GM19238 (cell line): ENCODE data around the gene SPARC.

Experiments used
- DNase-seq: peaks from one replicate; pipeline ENCODE4 v3.0.0; 2011; ENCODE audit warnings: low spot score; ENCODE audit not compliant: insufficient read length

The SPARC gene

DNA sequence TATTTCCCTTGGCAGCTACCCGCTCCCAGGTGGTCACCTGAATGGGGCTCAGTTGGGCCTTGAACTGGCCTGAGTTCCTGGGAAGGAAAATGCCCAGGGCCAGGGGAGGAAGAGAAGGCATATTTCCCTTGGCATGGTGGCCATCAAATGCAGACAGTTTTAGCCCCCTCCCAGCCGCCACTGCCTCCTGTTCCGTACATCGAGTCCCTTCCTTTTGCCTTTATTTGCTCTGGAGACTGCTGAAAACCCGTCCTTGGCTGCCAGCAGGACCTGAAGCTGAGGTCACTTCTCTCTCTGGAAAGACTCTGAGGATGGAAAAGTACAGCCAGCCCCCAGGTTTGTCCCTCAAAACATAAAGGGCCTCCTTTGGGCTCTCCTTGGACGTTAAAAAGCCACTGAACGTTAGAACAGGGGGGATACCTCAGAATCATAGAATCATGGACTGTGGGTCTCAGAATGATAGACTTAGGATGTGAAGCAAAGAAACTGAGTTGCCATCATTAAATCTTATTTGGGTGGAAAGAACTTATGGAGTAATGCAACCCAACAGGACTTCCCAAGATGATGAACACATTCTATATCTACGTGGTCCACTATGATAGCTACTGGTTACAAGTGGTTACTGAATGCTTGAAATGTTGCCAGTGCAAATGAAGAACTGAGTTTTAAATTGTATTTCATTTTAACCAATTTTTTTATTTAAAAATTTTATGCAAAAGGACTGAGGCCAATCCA lies 7.1 kb downstream of the SPARC start:
- DNase-seq, result no peak

GRCh38 chr5:151678713-151679112 lies 8.0 kb downstream of the SPARC start:
- DNase-seq, result no peak

GRCh38 chr5:151677776-151678545 lies 8.8 kb downstream of the SPARC start:
- DNase-seq, result no peak

GRCh38 chr5:151676719-151677118 lies 10.0 kb downstream of the SPARC start:
- DNase-seq, result no peak

- DNase-seq, result no peak
Measured at GRCh38 chr5:151676314-151676712, 10.4 kb downstream of the SPARC start.

DNA sequence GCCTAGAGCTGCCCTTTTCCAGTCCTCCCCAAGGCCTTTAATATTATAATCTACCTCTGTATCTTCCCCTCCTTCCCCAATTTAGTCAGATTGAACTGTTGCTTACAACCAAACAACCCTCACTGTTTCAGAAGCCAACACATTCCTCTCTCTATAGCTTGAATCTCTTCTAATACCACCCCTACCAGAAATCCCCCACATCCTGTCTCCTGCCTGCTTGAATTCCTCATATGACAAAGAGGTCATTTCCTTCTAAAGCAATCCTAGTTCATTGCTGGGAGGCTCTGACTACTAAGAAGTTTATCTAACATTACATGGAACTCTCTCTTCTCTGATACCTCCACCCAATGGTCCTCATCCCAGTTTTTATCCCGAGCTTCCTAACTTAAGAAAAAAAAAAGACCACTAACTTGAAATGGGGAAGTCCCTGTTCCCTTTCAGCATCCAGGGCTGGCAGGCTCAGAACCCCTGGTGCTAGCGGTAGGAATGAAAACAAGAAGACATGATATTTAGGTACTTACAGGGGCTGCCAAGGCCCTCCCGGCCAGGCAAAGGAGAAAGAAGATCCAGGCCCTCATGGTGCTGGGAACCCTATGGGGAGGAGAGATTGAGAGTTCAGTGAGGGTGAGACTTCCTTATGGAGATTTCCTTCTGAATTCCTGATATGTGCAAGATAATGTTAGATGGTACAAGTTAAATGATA lies 11.0 kb downstream of the SPARC start:
- DNase-seq, result no peak

DNA sequence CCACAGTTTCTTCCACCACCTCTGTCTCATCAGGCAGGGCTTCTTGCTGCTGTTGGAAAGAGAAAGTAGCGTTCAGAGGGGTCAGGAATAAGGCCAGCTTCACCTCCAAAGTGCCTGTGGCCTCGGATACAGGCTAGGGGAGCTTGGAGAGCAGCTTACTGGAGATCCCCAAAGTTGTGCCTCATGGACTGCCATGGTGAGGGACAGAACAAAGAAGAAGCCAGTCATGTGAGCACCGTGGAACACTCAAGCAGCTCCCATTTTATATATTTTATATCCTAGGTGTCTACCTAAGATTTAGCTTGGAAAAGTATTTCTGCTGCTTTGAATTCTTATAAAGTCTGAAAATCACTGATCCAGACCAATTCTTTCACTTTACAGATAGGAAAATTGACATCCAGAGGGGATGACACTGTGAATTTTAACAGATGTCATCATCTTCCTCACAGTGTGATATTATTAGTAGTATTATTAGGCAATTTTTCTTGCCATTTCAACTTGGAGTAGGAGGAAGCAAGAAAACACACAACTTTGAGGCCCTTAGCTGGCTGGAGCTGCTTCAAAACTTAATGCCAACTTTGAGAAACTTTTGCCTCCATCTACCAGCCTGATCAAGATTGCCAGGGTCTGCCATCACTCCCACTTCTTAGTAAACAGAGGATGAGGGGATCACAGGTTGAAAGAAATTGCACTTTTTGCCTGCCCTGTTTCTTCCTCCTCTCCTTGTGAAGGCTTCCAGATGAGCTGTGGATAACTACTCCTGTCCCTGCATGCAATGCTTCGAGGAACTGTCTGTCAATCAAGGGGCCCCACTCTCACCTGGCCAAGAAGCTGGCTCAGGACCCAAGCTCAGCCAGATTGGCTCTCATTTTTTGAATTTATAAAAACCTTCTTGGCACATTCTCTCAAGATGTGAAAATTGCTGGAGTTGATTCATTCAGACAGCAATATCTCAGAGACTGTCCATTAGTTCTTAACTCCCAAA lies 11.8 kb downstream of the SPARC start:
- no peak for DNase-seq

GRCh38 chr5:151673421-151673820 lies 13.3 kb downstream of the SPARC start:
- no peak for DNase-seq

DNA sequence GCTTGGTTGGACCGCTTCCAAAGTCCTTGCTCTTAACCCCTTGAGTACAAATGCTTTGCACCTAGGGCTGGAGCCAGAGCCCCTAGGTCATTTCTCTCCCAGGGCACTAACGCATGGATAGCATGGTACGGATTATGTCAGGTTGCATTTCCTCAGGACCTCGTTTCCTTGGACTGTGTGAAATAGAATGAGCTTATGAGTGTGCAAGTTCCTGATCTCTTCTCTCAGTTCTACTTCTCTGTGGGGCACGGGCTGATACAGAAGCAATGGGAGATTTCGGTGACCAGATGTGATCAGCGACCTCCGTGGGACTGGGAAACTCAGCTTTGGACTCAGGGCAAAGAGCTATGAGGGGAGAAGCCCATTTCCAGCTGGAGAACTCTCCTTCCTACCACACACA lies 14.2 kb downstream of the SPARC start:
- no peak for DNase-seq

GRCh38 chr5:151671950-151672349 lies 14.8 kb downstream of the SPARC start:
- DNase-seq, result no peak

DNA sequence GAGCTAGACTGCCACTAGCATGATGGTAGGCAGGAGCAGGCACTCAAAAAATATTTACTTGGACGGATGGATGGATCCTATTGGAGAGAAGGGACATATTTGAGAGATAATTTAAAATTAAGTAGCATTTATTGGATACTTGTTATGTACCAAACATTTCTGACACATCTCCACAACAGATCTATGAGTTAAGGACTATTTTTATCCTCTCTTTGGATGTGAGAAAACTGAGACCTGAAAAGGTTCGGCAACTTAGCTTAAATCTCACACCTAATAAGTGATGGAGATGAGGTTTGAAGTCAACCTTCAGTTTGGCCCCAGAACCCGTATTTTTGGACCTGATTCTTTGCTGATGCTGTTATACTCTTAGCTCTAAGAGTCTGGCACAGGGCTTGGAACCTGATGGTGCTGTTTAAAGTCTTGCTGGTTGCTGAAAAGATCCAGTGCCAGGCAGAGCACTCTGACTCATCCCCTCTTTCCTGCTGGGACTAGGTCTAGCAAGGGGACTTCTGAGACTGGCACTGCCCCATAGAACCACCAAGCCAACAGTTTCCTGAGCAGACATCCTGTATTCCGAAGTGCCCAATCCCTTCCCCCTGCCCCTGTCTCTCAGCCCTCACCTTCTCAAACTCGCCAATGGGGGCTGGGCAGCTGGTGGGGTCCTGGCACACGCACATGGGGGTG lies 15.6 kb downstream of the SPARC start:
- DNase-seq, result no peak

- no peak for DNase-seq
Measured at GRCh38 chr5:151670083-151670686, 16.5 kb downstream of the SPARC start.

GRCh38 chr5:151667083-151667482 lies 19.6 kb downstream of the SPARC start:
- DNase-seq, result no peak

DNA sequence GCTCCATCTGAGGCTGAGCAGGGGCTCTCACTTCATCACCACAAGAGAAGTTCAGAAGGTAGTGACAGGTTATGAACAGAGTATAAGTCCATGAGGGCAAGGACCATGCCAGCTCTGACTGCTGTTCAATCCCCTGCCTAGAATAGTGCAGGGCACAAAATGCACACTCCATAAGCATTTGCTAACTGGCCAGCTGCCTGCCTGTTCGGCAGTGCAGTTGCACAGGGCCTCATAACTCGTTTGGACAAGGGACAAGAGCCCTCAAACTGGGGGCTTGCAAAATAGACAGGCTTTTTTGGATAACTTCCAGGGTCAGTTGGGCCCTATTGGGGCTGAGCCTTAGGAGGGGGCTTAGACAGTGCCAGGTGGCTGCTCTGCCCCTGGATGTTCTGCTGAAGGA lies 21.1 kb downstream of the SPARC start:
- no peak for DNase-seq

DNA sequence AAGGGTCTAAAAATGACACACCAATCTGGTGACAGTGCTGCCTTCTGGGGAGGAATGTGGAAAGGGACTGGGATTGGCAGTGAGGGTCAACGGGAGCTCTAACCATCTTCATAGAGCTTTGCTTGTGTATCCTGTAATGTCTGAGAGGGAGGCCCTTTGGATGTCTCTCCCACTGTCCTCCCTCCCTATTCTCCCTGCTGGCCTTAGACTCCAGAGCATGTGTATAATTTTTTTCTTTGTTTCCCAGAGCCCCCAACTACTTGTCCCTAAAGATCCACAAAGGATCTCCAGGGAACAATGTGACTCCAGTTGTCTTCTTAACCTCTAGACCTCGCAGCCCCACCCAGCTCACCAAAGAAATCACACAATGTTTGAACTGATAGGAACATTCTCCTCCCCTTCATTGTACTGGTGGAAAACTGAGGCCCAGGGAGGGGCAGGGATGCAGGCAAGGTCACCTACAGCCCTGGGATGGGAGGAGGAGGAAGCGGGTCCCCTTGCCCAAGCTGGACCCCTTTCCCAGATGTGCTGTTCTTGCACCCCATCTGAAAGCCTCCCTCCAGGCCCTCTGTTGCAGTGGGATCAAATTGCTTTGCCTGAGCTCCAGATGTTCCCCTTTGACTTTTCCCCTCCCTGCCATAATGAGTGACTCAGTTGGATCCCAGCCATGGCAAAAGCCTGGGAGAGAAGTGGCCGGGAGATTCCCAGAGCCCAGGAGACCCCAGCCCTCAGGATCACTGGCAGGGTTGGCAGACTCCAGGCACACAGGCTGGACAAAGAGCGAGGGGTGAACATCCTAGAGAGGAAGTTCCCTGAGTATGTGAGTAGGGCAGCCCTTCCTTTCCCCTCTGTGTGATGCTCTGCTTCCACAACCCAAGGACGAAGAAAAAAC lies 21.8 kb downstream of the SPARC start:
- no peak for DNase-seq

DNA sequence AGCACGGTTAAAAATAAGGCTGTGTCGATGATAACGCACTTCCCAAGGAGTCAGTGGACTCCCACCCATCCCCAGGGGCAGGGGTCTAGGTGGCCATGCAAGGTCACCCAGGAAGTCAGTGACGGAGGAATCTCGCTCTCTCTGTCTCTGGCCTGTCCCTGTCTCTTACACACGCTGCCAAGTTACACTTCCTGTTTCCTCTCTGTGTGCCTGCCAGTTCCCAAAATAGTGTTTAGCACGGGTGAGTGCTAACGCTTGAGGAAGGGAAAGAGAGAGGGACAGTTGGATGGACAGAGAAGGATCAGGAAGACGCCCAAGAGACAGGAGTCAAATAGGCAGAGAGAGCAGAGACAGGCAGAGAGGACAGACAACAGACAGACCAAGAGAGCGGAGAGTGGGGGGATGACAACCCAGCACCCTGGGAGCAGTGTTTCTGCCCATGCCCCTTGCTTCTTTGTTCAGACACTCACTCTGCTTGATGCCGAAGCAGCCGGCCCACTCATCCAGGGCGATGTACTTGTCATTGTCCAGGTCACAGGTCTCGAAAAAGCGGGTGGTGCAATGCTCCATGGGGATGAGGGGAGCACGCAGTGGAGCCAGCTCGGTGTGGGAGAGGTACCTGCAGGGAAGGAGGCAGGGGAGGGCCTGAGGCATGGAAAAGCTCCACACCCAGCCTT lies 23.0 kb downstream of the SPARC start:
- no peak for DNase-seq

GRCh38 chr5:151662805-151663204 lies 23.9 kb downstream of the SPARC start:
- DNase-seq, result peak; percentile 40

GRCh38 chr5:151661968-151662732 lies 24.6 kb downstream of the SPARC start:
- DNase-seq, result no peak
